Fibroblast of skin of scalp (primary cell): ENCODE measurements around the gene RARB.
A peak's percentile ranks its signal among the peaks of the same experiment; 100 is the strongest.

Source experiments
- DNase-seq: peaks from one replicate; pipeline ENCODE4 v3.0.0-alpha.2; 2013

Gene RARB

GRCh38 chr3:25472731-25473130 lies 44.7 kb downstream of the RARB start:
- no peak for DNase-seq

GRCh38 chr3:25473246-25473645 lies 45.2 kb downstream of the RARB start:
- DNase-seq: no peak

GRCh38 chr3:25474052-25474451 lies 46.0 kb downstream of the RARB start:
- peak; percentile 44 for DNase-seq

- no peak for DNase-seq
These were observed 48.6 kb downstream of the RARB start for GRCh38 chr3:25476639-25477038.

GRCh38 chr3:25478211-25478757 lies 50.2 kb downstream of the RARB start:
- no peak for DNase-seq

- peak; percentile 44 for DNase-seq
These were observed 51.1 kb downstream of the RARB start for GRCh38 chr3:25478964-25479726.

GRCh38 chr3:25479727-25480010 lies 51.6 kb downstream of the RARB start:
- DNase-seq: no peak

- DNase-seq: no peak
These were observed 52.7 kb downstream of the RARB start for GRCh38 chr3:25480811-25481210.

- DNase-seq: no peak
These were observed 53.3 kb downstream of the RARB start for GRCh38 chr3:25481386-25481785.

GRCh38 chr3:25483456-25483855 lies 55.4 kb downstream of the RARB start:
- DNase-seq: no peak

- DNase-seq: no peak
These were observed 57.6 kb downstream of the RARB start for GRCh38 chr3:25485673-25486072.

- no peak for DNase-seq
These were observed 58.9 kb downstream of the RARB start for GRCh38 chr3:25486932-25487331.

GRCh38 chr3:25489858-25490593 lies 62.0 kb downstream of the RARB start:
- no peak for DNase-seq

GRCh38 chr3:25493246-25493645 lies 65.2 kb downstream of the RARB start:
- DNase-seq: peak; percentile 65

- DNase-seq: peak; percentile 97
These were observed 65.7 kb downstream of the RARB start for GRCh38 chr3:25493786-25494185.

- no peak for DNase-seq
These were observed 67.2 kb downstream of the RARB start for GRCh38 chr3:25495304-25495703.

GRCh38 chr3:25495726-25496253 lies 67.7 kb downstream of the RARB start:
- DNase-seq: no peak

- no peak for DNase-seq
These were observed 69.0 kb downstream of the RARB start for GRCh38 chr3:25497096-25497495.

GRCh38 chr3:25500706-25501210 lies 72.7 kb downstream of the RARB start:
- DNase-seq: no peak

- DNase-seq: no peak
These were observed 74.2 kb downstream of the RARB start for GRCh38 chr3:25502233-25502632.

- peak; percentile 54 for DNase-seq
These were observed 75.8 kb downstream of the RARB start for GRCh38 chr3:25503898-25504301.

GRCh38 chr3:25505581-25505980 lies 77.5 kb downstream of the RARB start:
- no peak for DNase-seq

GRCh38 chr3:25507811-25508210 lies 79.7 kb downstream of the RARB start:
- no peak for DNase-seq

GRCh38 chr3:25508433-25508832 lies 80.4 kb downstream of the RARB start:
- DNase-seq: no peak
